Measurements from ENCODE around the gene MUSK.
"Not testable (repeated sequence)": the region's sequence is repeated elsewhere in the genome, so short reads cannot be mapped to it uniquely, and the experiment has no call there.

The MUSK gene

DNA sequence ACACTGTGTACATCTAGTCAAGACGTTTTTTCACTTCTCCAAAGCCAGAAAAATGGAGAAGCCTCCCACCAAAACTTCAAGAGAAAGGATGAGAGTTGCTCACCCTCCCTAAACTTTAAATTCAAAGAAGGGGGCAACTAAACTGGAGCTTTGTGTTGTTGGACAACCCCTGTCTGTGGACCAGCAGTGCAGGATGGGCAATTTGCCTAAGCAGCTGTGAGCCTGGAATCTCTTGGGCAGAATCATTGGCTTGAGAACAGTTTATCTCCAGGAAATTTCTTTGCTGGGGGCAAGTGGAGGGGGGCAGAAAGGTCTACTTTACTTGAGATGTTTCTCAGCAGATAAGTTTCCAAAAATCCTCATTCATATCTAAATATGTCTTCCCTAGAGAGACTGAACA lies 151.8 kb downstream of the MUSK start:
- no peak for TF ChIP-seq CTCF (IDR thresholded peaks at IDR 0.05)
- no peak overlapping the region for H3K4me3 ChIP-seq (ENCODE audit: low read depth, low read length)
- no peaks in the 10 kb centered on the region for H3K4me1 ChIP-seq
- no peaks in the 10 kb centered on the region for H3K9me3 ChIP-seq (ENCODE audit: control insufficient read depth, low read length)
- H3K4me2 ChIP-seq (ENCODE audit: low read length) = no peak overlapping the region
- H3K27me3 ChIP-seq (ENCODE audit: control insufficient read depth, insufficient read depth, low read length) = no peaks in the 10 kb centered on the region
- H3K79me2 ChIP-seq = no peaks in the 10 kb centered on the region
- H3K27ac ChIP-seq = no peak overlapping the region
- H3K9ac ChIP-seq = no peak overlapping the region
- no peak overlapping the region for H2AFZ ChIP-seq
- no peaks in the 10 kb centered on the region for H3K36me3 ChIP-seq (ENCODE audit: control insufficient read depth, insufficient read depth, low read length)

- Histone ChIP-seq H3K27ac (no peak overlapping the region), H3K9ac (no peak overlapping the region), H3K36me3 (ENCODE audit: control insufficient read depth, insufficient read depth, low read length) (no peaks in the 10 kb centered on the region), H3K9me3 (ENCODE audit: control insufficient read depth, low read length) (no peaks in the 10 kb centered on the region), H3K27me3 (ENCODE audit: control insufficient read depth, insufficient read depth, low read length) (no peaks in the 10 kb centered on the region), H3K79me2 (no peaks in the 10 kb centered on the region), H3K4me2 (ENCODE audit: low read length) (no peak overlapping the region), H2AFZ (no peak overlapping the region), H3K4me1 (no peaks in the 10 kb centered on the region), H3K4me3 (ENCODE audit: low read depth, low read length) (no peak overlapping the region)
- no peak for TF ChIP-seq CTCF (IDR thresholded peaks at IDR 0.05)
These were observed 152.5 kb downstream of the MUSK start for GRCh38 chr9:110821064-110821463.

DNA sequence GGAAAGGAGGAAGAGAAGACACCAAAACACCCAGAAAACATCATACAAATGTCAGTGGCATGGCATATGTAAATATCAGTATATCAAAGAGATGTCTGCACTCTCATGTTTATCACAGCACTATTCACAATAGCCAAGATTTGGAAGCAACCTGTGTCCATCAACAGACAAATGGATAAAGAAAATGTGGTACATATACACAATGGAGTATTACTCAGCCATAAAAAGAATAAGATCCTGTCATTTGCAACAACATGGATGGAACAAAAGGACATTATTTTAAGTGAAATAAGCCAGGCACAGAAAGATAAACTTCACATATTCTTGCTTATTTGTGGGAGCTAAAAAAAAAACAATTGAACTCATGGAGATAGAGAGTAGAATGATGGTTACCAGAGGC lies 156.5 kb downstream of the MUSK start:
- not testable (repeated sequence) for H3K4me1 ChIP-seq; H3K27ac ChIP-seq; H3K79me2 ChIP-seq; H3K9me3 ChIP-seq (ENCODE audit: control insufficient read depth, low read length); H3K9ac ChIP-seq; H3K36me3 ChIP-seq (ENCODE audit: control insufficient read depth, insufficient read depth, low read length); H2AFZ ChIP-seq; H3K4me3 ChIP-seq (ENCODE audit: low read depth, low read length); H3K27me3 ChIP-seq (ENCODE audit: control insufficient read depth, insufficient read depth, low read length); H3K4me2 ChIP-seq (ENCODE audit: low read length)

- no peak overlapping the region for H3K27ac ChIP-seq
- no peak overlapping the region for H2AFZ ChIP-seq
- no peaks in the 10 kb centered on the region for H3K4me1 ChIP-seq
- H3K4me3 ChIP-seq (ENCODE audit: low read depth, low read length) = no peak overlapping the region
- H3K27me3 ChIP-seq (ENCODE audit: control insufficient read depth, insufficient read depth, low read length) = no peaks in the 10 kb centered on the region
- H3K4me2 ChIP-seq (ENCODE audit: low read length) = no peak overlapping the region
- no peak for TF ChIP-seq CTCF (IDR thresholded peaks at IDR 0.05)
- no peaks in the 10 kb centered on the region for H3K36me3 ChIP-seq (ENCODE audit: control insufficient read depth, insufficient read depth, low read length)
- no peaks in the 10 kb centered on the region for H3K9me3 ChIP-seq (ENCODE audit: control insufficient read depth, low read length)
- no peaks in the 10 kb centered on the region for H3K79me2 ChIP-seq
- no peak overlapping the region for H3K9ac ChIP-seq
These were observed 157.4 kb downstream of the MUSK start for GRCh38 chr9:110825950-110826349.

- not testable (repeated sequence) for H3K4me2 ChIP-seq (ENCODE audit: low read length); H3K4me1 ChIP-seq; H3K9me3 ChIP-seq (ENCODE audit: control insufficient read depth, low read length); H3K27ac ChIP-seq; H2AFZ ChIP-seq; H3K36me3 ChIP-seq (ENCODE audit: control insufficient read depth, insufficient read depth, low read length); H3K27me3 ChIP-seq (ENCODE audit: control insufficient read depth, insufficient read depth, low read length); H3K79me2 ChIP-seq; H3K9ac ChIP-seq; H3K4me3 ChIP-seq (ENCODE audit: low read depth, low read length)
These were observed 157.8 kb downstream of the MUSK start for GRCh38 chr9:110826400-110826799.

- Histone ChIP-seq H2AFZ (no peak overlapping the region), H3K36me3 (ENCODE audit: control insufficient read depth, insufficient read depth, low read length) (no peaks in the 10 kb centered on the region), H3K9me3 (ENCODE audit: control insufficient read depth, low read length) (no peaks in the 10 kb centered on the region), H3K9ac (no peak overlapping the region), H3K27me3 (ENCODE audit: control insufficient read depth, insufficient read depth, low read length) (no peaks in the 10 kb centered on the region), H3K4me3 (ENCODE audit: low read depth, low read length) (no peak overlapping the region), H3K27ac (no peak overlapping the region), H3K4me2 (ENCODE audit: low read length) (no peak overlapping the region), H3K79me2 (no peaks in the 10 kb centered on the region), H3K4me1 (no peaks in the 10 kb centered on the region)
- TF ChIP-seq CTCF (IDR thresholded peaks at IDR 0.05) = no peak
These were observed 159.7 kb downstream of the MUSK start for GRCh38 chr9:110828264-110828663.

Measured in parathyroid adenoma (tissue), 2 donors.